HG02885 (cell line): ENCODE measurements around the gene ITGB3BP.
"Not testable (repeated sequence)": the region's sequence is repeated elsewhere in the genome, so short reads cannot be mapped to it uniquely, and the experiment has no call there.

ENCODE experiments used
- ATAC-seq: cut with Tn5 transposase; IDR thresholded peaks from one replicate; pipeline ENCODE4 v1.9.1; 2021; ENCODE audit warnings: mild to moderate bottlenecking; ENCODE audit not compliant: unreplicated experiment, poor library complexity

ITGB3BP gene

GRCh38 chr1:63429281-63429680, 93.7 kb downstream of the ITGB3BP start:
- ATAC-seq: no peak

- ATAC-seq: no peak
Observed at GRCh38 chr1:63428815-63429214, 94.2 kb downstream of the ITGB3BP start.

DNA sequence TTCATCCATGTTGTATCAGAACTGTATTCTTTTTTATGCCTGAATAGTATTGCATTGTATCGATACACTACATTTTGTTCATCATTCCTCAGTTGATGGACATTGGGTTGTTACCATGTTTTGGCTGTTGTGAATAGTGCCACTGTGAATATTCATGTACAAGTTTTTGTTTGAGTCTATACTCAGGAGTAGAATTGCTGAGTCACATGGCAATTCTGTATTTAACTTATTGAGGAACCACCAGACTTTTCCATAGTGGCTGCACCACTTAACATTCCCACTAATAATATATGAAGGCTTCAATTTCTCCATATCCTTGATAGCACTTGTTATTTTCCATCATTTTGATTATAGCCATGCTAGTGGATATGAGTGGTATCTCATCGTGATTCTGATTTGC, 99.4 kb downstream of the ITGB3BP start:
- no peak for ATAC-seq

DNA sequence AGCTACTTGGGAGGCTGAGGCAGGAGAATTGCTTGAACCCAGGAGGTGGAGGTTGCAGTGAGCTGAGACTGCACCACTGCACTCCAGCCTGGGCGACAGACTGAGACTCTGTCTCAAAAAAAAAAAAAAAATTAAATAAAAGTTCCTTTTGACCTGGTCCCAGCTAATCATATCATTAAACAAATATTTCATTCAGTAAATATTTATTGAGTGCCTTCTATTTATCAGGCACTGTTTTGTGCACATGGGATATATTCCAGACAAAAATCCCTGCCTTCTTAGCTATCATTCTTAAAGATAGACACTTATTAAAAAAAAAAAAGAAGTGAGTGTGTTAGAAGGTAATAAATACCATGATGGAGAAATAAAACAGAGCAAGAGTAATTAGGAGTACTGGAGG, 102.3 kb downstream of the ITGB3BP start:
- not testable (repeated sequence) for ATAC-seq

DNA sequence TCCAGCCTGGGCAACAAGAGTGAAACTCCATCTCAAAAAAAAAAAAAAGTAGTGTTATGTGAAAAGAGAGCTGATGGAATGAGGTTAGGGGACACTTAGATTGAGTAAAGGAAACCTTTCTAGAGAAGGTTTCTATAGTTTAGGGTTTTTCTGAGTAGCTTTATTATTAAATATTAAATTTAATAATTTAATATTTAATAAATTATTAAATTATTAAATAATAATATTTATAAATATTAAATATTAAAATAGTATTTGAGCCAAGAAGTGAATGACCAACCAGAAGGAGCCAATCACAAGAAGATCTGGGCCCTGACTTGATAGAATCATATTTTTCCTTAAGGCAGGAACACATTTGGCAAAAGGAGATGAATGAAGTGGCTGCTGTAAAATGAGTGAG, 104.9 kb downstream of the ITGB3BP start:
- no peak for ATAC-seq

DNA sequence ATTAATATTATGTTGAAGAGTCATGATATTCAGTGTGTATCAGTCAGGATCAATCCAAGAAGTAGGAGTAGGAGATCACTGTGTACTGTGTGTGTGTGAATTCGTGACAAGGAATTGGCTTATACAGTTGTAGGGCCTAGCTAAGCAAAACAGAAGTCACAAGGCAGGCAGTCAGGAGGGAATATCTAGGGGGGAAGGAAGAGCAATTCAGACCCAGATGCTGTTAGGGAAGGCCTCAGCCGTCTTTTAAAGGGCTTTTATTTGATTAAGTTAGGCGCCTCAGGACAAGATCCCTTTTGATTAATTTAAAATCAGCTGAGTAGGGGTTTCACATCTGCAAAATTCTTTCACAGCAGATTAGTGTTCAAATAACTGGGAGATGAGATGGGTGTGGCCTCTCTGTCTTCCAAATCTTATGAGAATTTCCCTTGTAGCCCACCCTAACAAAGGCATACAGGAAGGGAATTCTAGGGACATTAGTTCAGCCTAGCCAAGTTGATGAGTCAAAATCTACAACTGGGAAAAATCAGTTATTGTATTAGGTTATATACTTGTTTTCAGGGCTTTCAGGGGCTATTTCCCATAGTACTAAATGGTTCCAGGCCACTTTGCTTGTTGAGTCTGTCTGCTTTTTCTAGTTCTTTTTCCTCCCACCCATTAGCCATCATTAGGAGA, 108.2 kb downstream of the ITGB3BP start:
- ATAC-seq: no peak

GRCh38 chr1:63413394-63413793, 109.6 kb downstream of the ITGB3BP start:
- no peak for ATAC-seq

DNA sequence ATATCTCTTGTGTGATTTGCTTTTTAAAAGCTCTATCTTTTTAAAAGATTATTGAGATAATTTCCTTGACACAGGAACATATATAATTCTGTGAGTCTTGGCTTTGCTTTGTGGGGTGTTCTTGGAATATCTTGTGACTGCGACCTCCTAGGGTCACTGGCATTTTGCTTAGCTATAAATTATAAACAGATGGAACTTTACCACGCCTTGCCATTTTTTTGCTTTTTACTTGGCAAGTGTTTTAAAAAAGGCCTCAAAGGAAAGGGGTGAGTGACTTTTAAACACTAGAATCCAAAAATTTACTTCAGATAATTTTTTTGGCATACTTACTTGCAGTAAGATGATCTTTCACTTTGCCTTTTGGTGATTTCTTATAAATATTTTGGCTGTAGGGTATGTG, 112.0 kb downstream of the ITGB3BP start:
- ATAC-seq: no peak

DNA sequence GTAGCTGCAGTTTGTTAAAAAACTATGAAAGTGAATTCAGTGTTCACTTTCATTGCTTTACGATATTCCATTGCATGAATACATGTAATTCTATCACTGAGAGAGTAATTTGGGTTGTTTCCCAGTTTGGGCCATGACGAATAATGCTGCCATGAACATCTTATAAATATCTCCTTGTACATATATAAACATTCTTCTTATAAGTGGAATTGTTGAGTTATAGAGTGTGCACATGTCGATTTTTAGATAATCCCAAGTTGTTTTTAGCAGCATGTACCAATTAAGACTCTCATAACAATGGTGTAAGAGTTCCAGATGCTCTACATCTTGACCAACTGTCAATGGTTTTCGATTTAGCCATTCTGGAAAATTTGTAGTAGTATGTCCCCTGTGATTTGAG, 114.7 kb downstream of the ITGB3BP start:
- no peak for ATAC-seq

DNA sequence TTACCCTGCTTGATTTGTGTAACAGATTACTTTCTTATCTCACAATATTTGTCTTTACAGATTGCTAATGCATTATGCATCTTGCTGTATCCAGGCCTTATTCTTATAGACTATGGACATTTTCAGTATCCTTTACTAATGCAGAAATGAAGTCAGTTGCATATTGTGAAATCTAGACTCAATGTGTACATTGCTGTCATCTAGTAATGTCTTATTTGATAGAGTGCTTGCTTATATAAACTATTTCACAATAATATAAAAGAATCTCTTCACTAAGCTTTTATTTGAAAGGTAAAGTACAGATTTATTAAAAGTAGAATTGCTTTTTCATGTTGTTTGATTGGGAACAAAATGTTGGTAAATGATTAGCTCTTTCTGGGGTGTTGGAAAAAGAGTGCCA, 116.0 kb downstream of the ITGB3BP start:
- no peak for ATAC-seq

DNA sequence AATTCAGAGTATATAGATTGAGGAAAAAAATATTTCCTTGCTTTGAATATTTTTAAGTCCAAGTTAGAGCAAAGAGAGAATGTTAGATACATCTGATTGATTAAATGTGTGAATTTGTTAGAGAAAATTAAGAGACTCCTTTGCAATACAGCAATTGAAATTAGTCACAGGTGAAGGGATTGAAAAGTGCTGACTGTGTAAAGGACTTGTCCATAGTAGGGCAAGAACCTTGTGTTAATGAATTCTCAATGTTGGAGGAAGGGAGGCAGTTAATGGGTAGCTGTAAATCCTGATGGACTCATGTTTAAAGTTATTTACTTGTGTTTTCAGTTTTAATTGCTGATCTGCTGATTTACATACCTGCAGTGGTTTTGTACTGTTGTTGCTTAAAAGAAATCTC, 117.0 kb downstream of the ITGB3BP start:
- ATAC-seq: no peak

- no peak for ATAC-seq
Observed at GRCh38 chr1:63405021-63405420, 118.0 kb downstream of the ITGB3BP start.

GRCh38 chr1:63403386-63403785, 119.6 kb downstream of the ITGB3BP start:
- ATAC-seq: no peak

DNA sequence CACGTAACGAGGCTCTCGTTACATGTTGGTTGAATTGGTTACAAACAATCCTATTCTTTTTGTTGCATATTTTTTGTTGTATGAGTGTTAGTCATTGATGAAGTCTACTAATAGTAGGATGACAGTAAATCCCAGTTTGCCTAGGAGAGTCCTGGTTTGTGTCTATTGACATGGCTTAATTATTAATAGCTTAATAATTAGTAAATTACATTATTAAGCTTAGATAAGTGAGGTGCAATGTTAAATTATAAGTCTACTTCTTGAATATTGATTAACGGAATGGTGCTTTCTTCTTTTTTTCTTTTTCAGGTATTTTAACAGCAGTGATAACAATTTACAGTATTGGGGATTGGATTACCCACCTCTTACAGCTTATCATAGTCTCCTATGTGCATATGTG, 121.1 kb downstream of the ITGB3BP start:
- no peak for ATAC-seq
